Measurements from ENCODE around the gene EPHB6.

GRCh38 chr7:142913566-142913965 is 58.7 kb downstream of the EPHB6 start:
- TF ChIP-seq CTCF (conservative IDR thresholded peaks at IDR 0.05; ENCODE audit: low read length): no peak
- TF ChIP-seq EZH2phosphoT487 (IDR thresholded peaks at IDR 0.05; ENCODE audit: borderline replicate concordance, low read depth, low read length): no peak

Measured in OCI-LY7 (cell line).